Measurements from ENCODE around the gene SERPINI2.
"Not testable (repeated sequence)": the region's sequence is repeated elsewhere in the genome, so short reads cannot be mapped to it uniquely, and the experiment has no call there.

SERPINI2 gene

GRCh38 chr3:167445491-167445890 lies 28.4 kb downstream of the SERPINI2 start:
- TF ChIP-seq POLR2AphosphoS5 (IDR thresholded peaks at IDR 0.05; ENCODE audit: low read depth, low read length) (no peak), POLR2A (IDR thresholded peaks at IDR 0.05; ENCODE audit: low read depth, low read length) (no peak), TAF1 (IDR thresholded peaks at IDR 0.05; ENCODE audit: borderline replicate concordance, low read depth, low read length) (no peak)
- DNase-seq (ENCODE audit: insufficient read length) (no peak), FAIRE-seq (no peak)

DNA sequence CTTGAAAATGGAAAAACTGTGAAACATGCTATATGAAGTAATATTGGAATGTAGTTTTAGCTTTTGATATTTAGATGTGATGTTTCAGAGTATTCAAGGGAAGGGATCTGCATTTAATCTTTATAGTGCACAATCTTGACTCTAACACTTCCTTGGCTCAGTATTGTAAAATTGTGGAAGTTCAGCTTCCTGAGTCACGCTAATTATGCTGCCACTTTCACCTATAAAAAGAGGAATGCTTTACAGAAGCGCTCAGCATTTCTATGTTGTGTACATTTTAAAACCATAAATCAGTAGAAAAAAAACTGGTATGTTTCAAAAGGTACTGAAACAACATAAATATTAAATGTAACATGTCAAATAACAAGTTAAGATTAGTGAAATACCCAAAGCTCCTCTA lies 32.6 kb downstream of the SERPINI2 start:
- no peak for FAIRE-seq

GRCh38 chr3:167437428-167438139 lies 36.3 kb downstream of the SERPINI2 start:
- TF ChIP-seq TAF1 (IDR thresholded peaks at IDR 0.05; ENCODE audit: borderline replicate concordance, low read depth, low read length) = no peak
- TF ChIP-seq POLR2AphosphoS5 (IDR thresholded peaks at IDR 0.05; ENCODE audit: low read depth, low read length) = no peak
- TF ChIP-seq POLR2A (IDR thresholded peaks at IDR 0.05; ENCODE audit: low read depth, low read length) = no peak
- FAIRE-seq (no peak), DNase-seq (ENCODE audit: insufficient read length) (no peak)

More for the DNA sequence above, 32.6 kb downstream of the SERPINI2 start:
- no peak for TF ChIP-seq POLR2A (IDR thresholded peaks at IDR 0.05; ENCODE audit: low read depth, low read length)
- no peak for TF ChIP-seq TAF1 (IDR thresholded peaks at IDR 0.05; ENCODE audit: borderline replicate concordance, low read depth, low read length)
- no peak for TF ChIP-seq POLR2AphosphoS5 (IDR thresholded peaks at IDR 0.05; ENCODE audit: low read depth, low read length)
- DNase-seq (ENCODE audit: insufficient read length) = no peak

- FAIRE-seq; DNase-seq (ENCODE audit: insufficient read length): not testable (repeated sequence)
Observed at GRCh38 chr3:167426962-167427361, 46.9 kb downstream of the SERPINI2 start.

DNA sequence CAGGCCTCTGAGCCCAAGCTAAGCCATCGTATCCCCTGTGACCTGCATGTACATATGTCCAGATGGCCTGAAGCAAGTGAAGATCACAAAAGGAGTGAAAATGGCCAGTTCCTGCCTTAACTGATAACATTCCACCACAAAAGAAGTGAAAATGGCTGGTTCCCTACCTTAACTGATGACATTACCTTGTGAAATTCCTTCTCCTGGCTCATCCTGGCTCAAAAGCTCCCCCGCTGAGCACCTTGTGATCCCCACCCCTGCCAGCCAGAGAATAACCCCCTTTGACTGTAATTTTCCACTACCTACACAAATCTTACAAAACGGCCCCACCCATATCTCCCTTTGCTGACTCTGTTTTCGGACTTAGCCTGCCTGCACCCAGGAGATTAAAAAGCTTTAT lies 51.4 kb downstream of the SERPINI2 start:
- DNase-seq (ENCODE audit: insufficient read length); FAIRE-seq: not testable (repeated sequence)

- DNase-seq (ENCODE audit: insufficient read length) = no peak
- no peak for TF ChIP-seq POLR2A (IDR thresholded peaks at IDR 0.05; ENCODE audit: low read depth, low read length)
- no peak for FAIRE-seq
Observed at GRCh38 chr3:167409611-167410010, 64.2 kb downstream of the SERPINI2 start.

GRCh38 chr3:167406876-167407492 lies 66.9 kb downstream of the SERPINI2 start:
- TF ChIP-seq TAF1 (IDR thresholded peaks at IDR 0.05; ENCODE audit: borderline replicate concordance, low read depth, low read length) (no peak), POLR2AphosphoS5 (IDR thresholded peaks at IDR 0.05; ENCODE audit: low read depth, low read length) (no peak)
- no peak for FAIRE-seq
- no peak for DNase-seq (ENCODE audit: insufficient read length)

DNA sequence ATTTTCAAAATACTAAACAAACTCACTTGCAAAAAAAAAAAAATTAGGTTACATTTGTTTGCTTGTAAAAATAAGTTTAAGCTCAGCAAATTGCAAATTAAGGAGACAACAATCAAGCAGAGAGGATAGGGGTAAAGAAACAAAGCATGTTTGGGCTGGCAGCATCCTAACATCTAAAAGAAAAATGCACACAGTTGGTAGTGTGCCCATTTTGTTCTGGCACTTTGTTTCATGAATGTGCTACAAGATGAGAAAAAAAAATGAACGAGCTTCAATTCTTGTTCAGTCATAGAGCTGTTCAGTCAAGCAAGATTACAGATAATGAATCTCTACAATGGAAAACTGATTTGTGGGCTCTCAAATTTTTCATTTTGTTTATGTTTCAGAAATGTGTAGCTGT lies 76.0 kb downstream of the SERPINI2 start:
- DNase-seq (ENCODE audit: insufficient read length) (no peak), FAIRE-seq (no peak)
- no peak for TF ChIP-seq POLR2A (IDR thresholded peaks at IDR 0.05; ENCODE audit: low read depth, low read length)
- TF ChIP-seq TAF1 (IDR thresholded peaks at IDR 0.05; ENCODE audit: borderline replicate concordance, low read depth, low read length) = no peak
- TF ChIP-seq POLR2AphosphoS5 (IDR thresholded peaks at IDR 0.05; ENCODE audit: low read depth, low read length) = no peak

- no peak for TF ChIP-seq POLR2AphosphoS5 (IDR thresholded peaks at IDR 0.05; ENCODE audit: low read depth, low read length)
- no peak for TF ChIP-seq POLR2A (IDR thresholded peaks at IDR 0.05; ENCODE audit: low read depth, low read length)
- TF ChIP-seq TAF1 (IDR thresholded peaks at IDR 0.05; ENCODE audit: borderline replicate concordance, low read depth, low read length) = no peak
- FAIRE-seq (no peak), DNase-seq (ENCODE audit: insufficient read length) (no peak)
Observed at GRCh38 chr3:167396075-167396474, 77.8 kb downstream of the SERPINI2 start.

- DNase-seq (ENCODE audit: insufficient read length) (no peak), FAIRE-seq (no peak)
- TF ChIP-seq TAF1 (IDR thresholded peaks at IDR 0.05; ENCODE audit: borderline replicate concordance, low read depth, low read length) (no peak), POLR2A (IDR thresholded peaks at IDR 0.05; ENCODE audit: low read depth, low read length) (no peak), POLR2AphosphoS5 (IDR thresholded peaks at IDR 0.05; ENCODE audit: low read depth, low read length) (no peak)
Observed at GRCh38 chr3:167394003-167394402, 79.8 kb downstream of the SERPINI2 start.
